Naive thymus-derived CD8-positive, alpha-beta T cell (primary cell): Measurements from ENCODE around the gene ABCG4. TPM values are rescaled to one million over a fixed set of nuclear protein-coding genes. Genes with fewer than 3 reads are reported as not detected.

Source experiments
- ATAC-seq, 2 donors: fragments of 150-1000 bp; cut with Tn5 transposase in 1 of 2; sonication (Bioruptor Pico), chemical (Tn5 transposase) in 1 of 2; 1 replicate in 1 of 2; 2 replicates in 1 of 2; pipeline ENCODE4 v1.10.0; 2021; ENCODE audit warnings: mild to moderate bottlenecking in 2 of 2, moderate library complexity in 2 of 2
- POLR2A ChIA-PET: fragments of 350-600 bp; sonication (Branson Sonifier 250); formaldehyde crosslinking; loops from one replicate; lab custom pipeline; 2021; ENCODE audit warnings: antibody characterized with exemption; lab: Charles Lee
- DNase-seq, 10 donors: peaks; one replicate each; pipeline versions ENCODE4 v3.0.0 to v3.0.0-alpha.2; 2020 to 2022
- H3K27ac Mint-ChIP-seq, 10 donors: one replicate each; pipeline ENCODE4 v1.8.0; 2020 to 2022; ENCODE audit warnings: mild to moderate bottlenecking in 10 of 10, mixed read lengths in 10 of 10, moderate library complexity in 4 of 10, inconsistent platforms in 1 of 10
- H3K27me3 Mint-ChIP-seq, 5 donors: one replicate each; pipeline ENCODE4 v1.8.0; 2021 to 2022; ENCODE audit warnings: mixed read lengths in 5 of 5
- H3K36me3 Mint-ChIP-seq, 3 donors: one replicate each; pipeline ENCODE4 v1.8.0; 2020 to 2022; ENCODE audit warnings: mixed read lengths in 3 of 3, mild to moderate bottlenecking in 2 of 3, inconsistent platforms in 1 of 3
- H3K4me1 Mint-ChIP-seq, 4 donors: one replicate each; pipeline ENCODE4 v1.8.0; 2021 to 2022; ENCODE audit warnings: mixed read lengths in 4 of 4
- H3K4me3 Mint-ChIP-seq, 10 donors: one replicate each; pipeline ENCODE4 v1.8.0; 2020 to 2022; ENCODE audit warnings: mild to moderate bottlenecking in 10 of 10, mixed read lengths in 10 of 10, moderate library complexity in 6 of 10, inconsistent platforms in 1 of 10
- H3K9me3 Mint-ChIP-seq, 9 donors: one replicate each; pipeline ENCODE4 v1.8.0; 2020 to 2022; ENCODE audit warnings: mixed read lengths in 9 of 9, mild to moderate bottlenecking in 3 of 9, inconsistent platforms in 1 of 9, moderate library complexity in 1 of 9
- polyA plus RNA-seq, 3 donors: library from polyadenylated mRNA; unstranded; fragments of 300-500 nt; fragmentation: Illumina TruSeq; gene quantifications; one replicate each; pipeline ENCODE4 v1.2.3, GENCODE V29; 2021
- total RNA-seq, 8 experiments: library from RNA in 2 of 8; stranded (reverse) in 2 of 8; gene quantifications; one replicate each; pipeline ENCODE4 v1.2.3 and lab custom pipeline; 2021 to 2026

The ABCG4 gene
- total and polyA plus RNA-seq, 5 experiments from 2014 or later: not detected

DNA sequence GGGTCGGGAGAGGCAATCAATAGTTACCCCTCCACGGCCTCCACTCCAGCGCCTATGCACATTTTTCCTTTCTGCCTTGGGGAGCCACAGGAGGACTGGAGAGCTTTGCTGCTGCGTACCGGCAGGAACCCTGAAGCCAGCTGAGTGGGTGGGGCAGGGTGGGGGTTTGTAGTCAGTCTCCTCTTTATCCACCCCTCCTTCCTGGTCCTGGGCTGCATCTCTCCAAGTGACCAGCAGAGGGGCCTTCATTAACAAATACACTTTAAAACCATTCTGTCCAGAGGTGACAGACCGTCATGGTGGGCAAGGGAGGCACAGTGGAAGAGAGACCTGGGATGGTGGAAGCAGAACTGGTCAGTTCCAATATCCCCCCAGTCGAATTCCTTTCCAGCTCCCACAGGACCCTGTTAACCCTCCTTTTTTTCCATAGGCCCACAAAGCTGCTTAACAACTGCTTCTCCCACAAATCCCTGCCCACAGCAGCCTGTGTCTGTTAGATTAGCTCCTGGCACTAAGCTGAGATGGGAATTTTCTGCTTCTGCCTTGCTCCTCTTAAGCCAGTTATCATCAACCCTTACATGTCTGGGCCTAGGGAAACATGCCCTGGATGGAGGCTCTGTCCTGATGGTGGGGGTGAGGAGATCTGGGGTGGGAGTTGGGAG is 3.9 kb upstream of the ABCG4 start:
- Mint-ChIP-seq H3K27me3 (peaks cover 14 to 41% (median 29%) of the 10 kb centered on the region in 5 donors), H3K4me3 (no peak overlapping the region), H3K4me1 (peaks cover 10 to 25% (median 17%) of the 10 kb centered on the region in 4 donors), H3K36me3 (peaks cover 0 to 2% (median 0%) of the 10 kb centered on the region in 3 donors), H3K27ac (peak overlapping the region in 1 of 10 donors; percentile 29), H3K9me3 (no peaks in the 10 kb centered on the region)
- POLR2A ChIA-PET: no interaction called here
- ATAC-seq (no peak), DNase-seq (no peak)

- H3K9me3 Mint-ChIP-seq: no peaks in the 10 kb centered on the region
- no peak overlapping the region for H3K27ac Mint-ChIP-seq
- DNase-seq (no peak), ATAC-seq (no peak)
- H3K4me1 Mint-ChIP-seq: peaks cover 10 to 25% (median 19%) of the 10 kb centered on the region in 4 donors
- H3K4me3 Mint-ChIP-seq: no peak overlapping the region
- H3K27me3 Mint-ChIP-seq: peaks cover 14 to 41% (median 33%) of the 10 kb centered on the region in 5 donors
- POLR2A ChIA-PET: no interaction called here
- H3K36me3 Mint-ChIP-seq: peaks cover 0 to 2% (median 0%) of the 10 kb centered on the region in 3 donors
Observed at GRCh38 chr11:119145551-119145950, 3.3 kb upstream of the ABCG4 start.

DNA sequence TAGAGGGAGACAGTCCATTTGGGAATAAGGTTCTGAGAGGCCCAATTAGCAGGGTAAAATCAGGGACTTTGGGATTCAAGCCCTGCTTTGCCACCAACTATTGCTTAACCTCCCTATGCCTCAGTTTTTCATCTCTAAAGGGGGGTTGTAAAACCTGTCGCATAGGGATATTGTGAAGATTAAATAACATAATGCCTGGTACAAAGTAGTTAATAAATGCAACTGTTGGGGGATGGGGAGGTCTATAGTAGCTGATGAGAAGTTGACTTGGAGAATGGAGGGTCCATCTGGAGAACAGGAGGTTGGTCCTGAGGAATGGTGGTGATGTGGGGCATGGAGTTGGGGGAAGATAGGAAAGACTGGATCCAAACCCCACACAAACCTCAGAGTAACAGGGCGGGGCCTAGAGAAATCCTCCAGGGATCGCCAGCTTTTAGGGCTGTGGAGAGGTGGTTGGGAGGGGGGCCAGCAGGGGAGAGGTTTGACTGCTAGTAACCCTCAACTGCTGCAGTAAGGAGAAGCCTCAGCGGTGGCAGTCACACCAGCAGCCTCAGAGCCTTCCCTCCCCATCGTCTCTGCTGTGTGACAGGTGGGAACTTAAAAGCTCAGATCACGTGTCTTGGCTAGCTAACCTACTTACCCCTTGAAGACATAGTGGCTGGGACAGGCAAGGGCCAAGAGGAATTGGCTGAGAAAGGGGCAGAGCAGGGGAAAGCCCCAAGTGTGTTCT is 1.1 kb upstream of the ABCG4 start:
- POLR2A ChIA-PET: interaction anchor here (0.7 kb wide), 1 partner anchor 28 kb away, joined by 3 read pairs; no protein-coding TSS in a partner anchor

DNA sequence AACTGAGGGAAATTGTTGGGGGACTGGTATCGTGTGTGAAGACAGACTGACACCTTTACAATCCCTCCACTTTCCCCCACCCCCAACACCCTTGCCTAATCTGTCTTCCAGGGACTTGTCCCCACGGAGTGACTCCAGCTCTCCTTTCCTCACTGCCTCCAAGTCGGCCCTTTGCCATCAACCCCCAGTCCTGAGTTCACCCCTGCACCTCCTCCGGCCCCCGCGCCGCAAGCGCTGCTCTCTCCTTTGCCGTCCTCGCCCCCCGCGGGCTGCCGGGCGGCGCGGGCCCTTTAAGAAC is 183 bp upstream of the ABCG4 start:
- peaks cover 10 to 25% (median 21%) of the 10 kb centered on the region in 4 donors for H3K4me1 Mint-ChIP-seq
- H3K9me3 Mint-ChIP-seq: no peaks in the 10 kb centered on the region
- H3K36me3 Mint-ChIP-seq: peaks cover 0 to under 1% (median 0%) of the 10 kb centered on the region in 3 donors
- H3K4me3 Mint-ChIP-seq: peak overlapping the region; percentile 52 to 91 (median 77)
- H3K27ac Mint-ChIP-seq: peak overlapping the region in 1 of 10 donors; percentile 21
- no peak for ATAC-seq
- POLR2A ChIA-PET: interaction anchor here (0.6 to 1.4 kb wide), 4 partner anchors 29 to 47 kb away, joined by 3 read pairs; partner anchors contain the start of gene DPAGT1
- DNase-seq: no peak
- peaks cover 11 to 35% (median 33%) of the 10 kb centered on the region in 5 donors for H3K27me3 Mint-ChIP-seq

More for the DNA sequence above, 1.1 kb upstream of the ABCG4 start:
- ATAC-seq (peak; percentile 47 to 76), DNase-seq (peak in 3 of 10 donors; percentile 13 to 34 (median 30))
- Mint-ChIP-seq H3K4me3 (peak overlapping the region; percentile 52 to 85 (median 78)), H3K4me1 (peaks cover 10 to 26% (median 21%) of the 10 kb centered on the region in 4 donors), H3K27ac (peak overlapping the region in 3 of 10 donors; percentile 9 to 55 (median 26)), H3K27me3 (peaks cover 16 to 41% (median 39%) of the 10 kb centered on the region in 5 donors), H3K36me3 (peaks cover 0 to 2% (median 0%) of the 10 kb centered on the region in 3 donors), H3K9me3 (no peaks in the 10 kb centered on the region)

DNA sequence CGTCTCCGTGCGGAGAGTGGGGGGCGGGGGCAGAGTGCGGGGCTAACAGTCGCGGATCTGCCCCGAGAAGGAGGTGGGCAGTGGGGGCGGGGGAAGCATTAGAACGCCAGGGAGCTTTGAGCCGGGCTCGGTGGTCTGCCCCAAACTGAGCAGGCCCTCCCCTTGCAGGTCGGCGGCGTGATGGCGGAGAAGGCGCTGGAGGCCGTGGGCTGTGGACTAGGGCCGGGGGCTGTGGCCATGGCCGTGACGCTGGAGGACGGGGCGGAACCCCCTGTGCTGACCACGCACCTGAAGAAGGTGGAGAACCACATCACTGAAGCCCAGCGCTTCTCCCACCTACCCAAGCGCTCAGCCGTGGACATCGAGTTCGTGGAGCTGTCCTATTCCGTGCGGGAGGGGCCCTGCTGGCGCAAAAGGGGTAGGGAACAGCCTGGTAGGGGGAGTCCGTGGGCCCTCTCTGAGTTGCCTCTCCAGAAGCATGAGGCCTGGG is 979 bp downstream of the ABCG4 start:
- Mint-ChIP-seq H3K4me1 (peaks cover 10 to 25% (median 20%) of the 10 kb centered on the region in 4 donors), H3K27ac (no peak overlapping the region), H3K27me3 (peaks cover 9 to 33% (median 27%) of the 10 kb centered on the region in 5 donors), H3K9me3 (no peaks in the 10 kb centered on the region), H3K36me3 (no peaks in the 10 kb centered on the region), H3K4me3 (peak overlapping the region; percentile 47 to 75 (median 64))
- POLR2A ChIA-PET: interaction anchor here (0.6 to 1.4 kb wide), 6 partner anchors 22 to 133 kb away, joined by 3 to 5 read pairs (median 4); partner anchors contain the start of genes DPAGT1 and HMBS
- ATAC-seq (peak in 1 of 2 donors; percentile 1), DNase-seq (no peak)

DNA sequence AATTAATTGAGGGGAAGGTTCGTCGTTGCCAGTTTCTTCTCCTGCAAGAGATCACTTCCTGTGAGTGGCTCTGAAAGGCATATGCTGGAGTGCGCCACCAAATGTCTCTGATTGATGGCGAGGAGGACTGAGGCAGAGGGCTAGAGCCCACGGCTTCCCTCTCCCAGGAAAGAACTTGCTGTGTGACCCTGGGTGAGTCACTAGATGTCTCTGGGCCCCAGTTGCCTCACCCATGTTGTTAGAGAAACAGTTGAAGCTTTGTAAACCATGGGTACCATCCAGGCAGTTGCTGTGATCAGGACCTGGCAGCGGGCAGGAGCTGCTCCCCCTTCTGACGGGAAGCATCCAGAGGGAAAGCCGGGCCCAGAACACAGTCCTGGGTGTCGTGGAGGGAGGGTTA is 3.2 kb downstream of the ABCG4 start:
- H3K27me3 Mint-ChIP-seq: peaks cover 8 to 26% (median 12%) of the 10 kb centered on the region in 5 donors
- H3K9me3 Mint-ChIP-seq: no peaks in the 10 kb centered on the region
- ATAC-seq: no peak
- no peak for DNase-seq
- H3K4me1 Mint-ChIP-seq: peaks cover 12 to 33% (median 20%) of the 10 kb centered on the region in 4 donors
- no peak overlapping the region for H3K4me3 Mint-ChIP-seq
- peak overlapping the region in 2 of 10 donors; percentile 31 to 43 for H3K27ac Mint-ChIP-seq
- POLR2A ChIA-PET: interaction anchor here (0.6 kb wide), 1 partner anchor 22 kb away, joined by 4 read pairs; no protein-coding TSS in a partner anchor
- H3K36me3 Mint-ChIP-seq: no peaks in the 10 kb centered on the region

DNA sequence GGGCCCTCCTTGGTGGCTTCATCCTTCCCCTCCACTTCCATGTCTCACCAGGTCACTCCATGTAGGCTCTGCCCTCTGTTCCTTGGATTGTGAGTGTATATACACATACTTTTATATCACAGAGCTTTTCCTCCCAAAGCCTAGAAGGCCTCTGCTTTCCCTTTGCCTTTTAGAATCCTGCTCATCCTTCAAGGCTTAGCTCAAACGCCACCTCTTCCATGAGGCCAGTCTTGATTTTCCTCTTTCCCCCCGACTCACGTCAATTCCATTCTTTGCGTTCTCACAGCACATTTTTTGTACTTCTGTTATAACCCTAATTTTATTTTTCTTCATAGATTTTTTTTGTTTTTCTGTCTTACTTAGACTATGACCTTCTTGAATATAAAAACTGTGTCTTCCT is 3.8 kb downstream of the ABCG4 start:
- Mint-ChIP-seq H3K4me3 (no peak overlapping the region), H3K4me1 (peaks cover 9 to 27% (median 18%) of the 10 kb centered on the region in 4 donors), H3K27ac (no peak overlapping the region), H3K27me3 (peaks cover 6 to 22% (median 8%) of the 10 kb centered on the region in 5 donors), H3K36me3 (no peaks in the 10 kb centered on the region), H3K9me3 (no peaks in the 10 kb centered on the region)
- no peak for ATAC-seq
- DNase-seq: no peak
- POLR2A ChIA-PET: no interaction called here

GRCh38 chr11:119153049-119153818 is 4.4 kb downstream of the ABCG4 start:
- POLR2A ChIA-PET: no interaction called here
- no peak for ATAC-seq
- peaks cover 3 to 21% (median 11%) of the 10 kb centered on the region in 4 donors for H3K4me1 Mint-ChIP-seq
- no peaks in the 10 kb centered on the region for H3K36me3 Mint-ChIP-seq
- DNase-seq: no peak
- peaks cover 0 to 17% (median 5%) of the 10 kb centered on the region in 5 donors for H3K27me3 Mint-ChIP-seq
- no peaks in the 10 kb centered on the region for H3K9me3 Mint-ChIP-seq
- H3K4me3 Mint-ChIP-seq: no peak overlapping the region
- no peak overlapping the region for H3K27ac Mint-ChIP-seq

DNA sequence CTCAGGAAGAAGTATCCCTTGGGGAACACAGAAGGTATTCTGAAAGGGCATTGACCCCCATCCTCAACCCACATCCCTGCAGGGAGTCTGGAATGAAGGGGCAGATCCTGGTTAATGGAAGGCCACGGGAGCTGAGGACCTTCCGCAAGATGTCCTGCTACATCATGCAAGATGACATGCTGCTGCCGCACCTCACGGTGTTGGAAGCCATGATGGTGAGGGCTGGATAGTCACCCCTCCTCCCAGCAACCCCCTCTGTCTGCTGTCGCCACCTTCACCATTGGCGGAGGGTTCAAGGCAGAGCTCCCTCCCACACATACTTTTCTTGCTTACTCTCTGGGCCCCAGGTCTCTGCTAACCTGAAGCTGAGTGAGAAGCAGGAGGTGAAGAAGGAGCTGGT is 5.3 kb downstream of the ABCG4 start:
- DNase-seq (no peak), ATAC-seq (no peak)
- peaks cover 3 to 15% (median 6%) of the 10 kb centered on the region in 4 donors for H3K4me1 Mint-ChIP-seq
- POLR2A ChIA-PET: no interaction called here
- H3K9me3 Mint-ChIP-seq: no peaks in the 10 kb centered on the region
- peaks cover 0 to 15% (median 5%) of the 10 kb centered on the region in 5 donors for H3K27me3 Mint-ChIP-seq
- H3K27ac Mint-ChIP-seq: peak overlapping the region in 1 of 10 donors; percentile 13
- no peaks in the 10 kb centered on the region for H3K36me3 Mint-ChIP-seq
- no peak overlapping the region for H3K4me3 Mint-ChIP-seq

- peaks cover 0 to 12% (median 5%) of the 10 kb centered on the region in 5 donors for H3K27me3 Mint-ChIP-seq
- ATAC-seq (no peak), DNase-seq (no peak)
- no peaks in the 10 kb centered on the region for H3K9me3 Mint-ChIP-seq
- H3K4me3 Mint-ChIP-seq: no peak overlapping the region
- H3K27ac Mint-ChIP-seq: peak overlapping the region in 3 of 10 donors; percentile 18 to 53 (median 48)
- no peaks in the 10 kb centered on the region for H3K36me3 Mint-ChIP-seq
- H3K4me1 Mint-ChIP-seq: peaks cover 0 to 9% (median 5%) of the 10 kb centered on the region in 4 donors
- POLR2A ChIA-PET: no interaction called here
Observed at GRCh38 chr11:119155733-119156492, 7.1 kb downstream of the ABCG4 start.

GRCh38 chr11:119156496-119156895 is 7.6 kb downstream of the ABCG4 start:
- Mint-ChIP-seq H3K4me1 (peaks cover 0 to 9% (median 5%) of the 10 kb centered on the region in 4 donors), H3K4me3 (no peak overlapping the region), H3K27me3 (peaks cover 0 to 11% (median 4%) of the 10 kb centered on the region in 5 donors), H3K27ac (no peak overlapping the region), H3K9me3 (no peaks in the 10 kb centered on the region), H3K36me3 (no peaks in the 10 kb centered on the region)
- POLR2A ChIA-PET: interaction anchor here (1.0 kb wide), 1 partner anchor 62 kb away, joined by 4 read pairs; no protein-coding TSS in a partner anchor
- ATAC-seq (no peak), DNase-seq (no peak)
